ENCODE data around the gene CA5A.
"Not testable (repeated sequence)": the region's sequence is repeated elsewhere in the genome, so short reads cannot be mapped to it uniquely, and the experiment has no call there.

The CA5A gene

DNA sequence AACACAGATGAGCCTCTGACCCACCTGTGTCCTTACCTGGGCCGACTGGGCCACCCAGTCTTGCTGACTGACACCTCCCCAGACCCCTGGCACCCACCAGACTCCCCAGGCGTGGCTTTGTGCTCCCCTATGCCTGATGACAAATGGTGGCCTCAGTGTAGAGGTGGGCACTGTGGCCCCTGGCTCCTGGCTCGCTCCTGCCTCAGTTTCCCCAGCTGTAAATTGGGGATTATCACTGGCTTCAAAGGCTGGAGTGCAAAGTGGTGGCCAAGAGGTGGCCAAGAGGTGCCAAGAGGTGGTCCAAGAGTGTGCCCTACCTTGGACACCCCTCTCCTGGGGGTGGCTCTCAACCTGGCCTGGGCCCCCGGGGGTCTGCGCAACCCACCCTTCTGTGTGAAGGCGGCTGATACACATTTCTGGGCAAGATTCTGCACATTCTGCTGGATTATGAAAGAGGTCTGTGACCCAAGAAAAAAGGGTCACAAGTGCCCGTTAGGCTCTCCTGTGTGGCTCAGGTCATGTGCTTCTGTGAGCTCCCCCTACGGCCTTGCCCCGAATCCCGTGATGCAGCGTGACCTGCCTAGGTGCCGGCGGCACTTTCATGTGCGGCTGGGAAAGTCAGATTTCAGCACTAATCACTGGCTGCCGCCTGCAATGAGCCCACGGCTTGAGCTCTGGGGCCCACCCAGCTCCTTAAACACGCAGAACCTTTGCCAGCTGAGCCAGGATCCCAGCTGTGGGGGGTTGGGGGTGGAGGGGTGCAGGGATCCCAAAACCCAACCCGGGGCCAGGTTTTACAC is 74.8 kb downstream of the CA5A start:
- DNase-seq = not testable (repeated sequence)

DNA sequence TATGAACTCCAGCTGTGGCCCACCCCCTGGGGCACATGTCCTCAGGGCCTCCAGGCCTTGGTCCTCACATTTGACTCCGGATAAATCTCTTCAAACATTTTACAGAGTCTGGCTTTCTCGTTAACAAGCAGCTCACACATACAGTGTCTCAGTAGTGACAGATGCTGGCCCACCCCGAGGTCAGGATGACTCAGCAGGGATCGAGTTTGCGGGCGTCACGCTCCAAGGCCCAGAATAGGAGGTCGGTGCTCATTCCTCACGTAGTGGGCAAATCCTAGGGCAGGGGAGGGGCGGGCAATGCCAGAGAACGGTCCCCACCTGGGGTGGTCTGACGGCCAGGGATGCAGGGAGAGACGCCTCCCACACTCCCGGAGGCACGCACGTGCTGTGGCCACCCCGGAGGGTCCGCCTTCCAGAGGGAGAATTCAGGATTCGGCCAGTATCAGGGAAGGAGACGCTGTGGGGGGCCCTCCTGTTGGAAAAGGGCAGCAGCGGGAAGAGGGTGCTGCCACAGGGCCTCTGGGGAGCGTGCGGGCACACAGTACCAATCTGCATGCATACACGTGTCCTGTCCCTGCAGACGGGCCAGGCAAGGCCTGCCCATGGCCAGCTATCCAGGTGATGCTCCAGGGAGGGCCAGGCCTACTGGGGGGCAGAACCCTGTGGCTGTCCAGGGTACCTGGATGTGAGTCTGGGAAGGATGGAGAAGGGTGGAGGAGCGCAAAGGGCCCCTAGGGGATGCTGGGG is 75.6 kb downstream of the CA5A start:
- peak; percentile 3 for DNase-seq

DNA sequence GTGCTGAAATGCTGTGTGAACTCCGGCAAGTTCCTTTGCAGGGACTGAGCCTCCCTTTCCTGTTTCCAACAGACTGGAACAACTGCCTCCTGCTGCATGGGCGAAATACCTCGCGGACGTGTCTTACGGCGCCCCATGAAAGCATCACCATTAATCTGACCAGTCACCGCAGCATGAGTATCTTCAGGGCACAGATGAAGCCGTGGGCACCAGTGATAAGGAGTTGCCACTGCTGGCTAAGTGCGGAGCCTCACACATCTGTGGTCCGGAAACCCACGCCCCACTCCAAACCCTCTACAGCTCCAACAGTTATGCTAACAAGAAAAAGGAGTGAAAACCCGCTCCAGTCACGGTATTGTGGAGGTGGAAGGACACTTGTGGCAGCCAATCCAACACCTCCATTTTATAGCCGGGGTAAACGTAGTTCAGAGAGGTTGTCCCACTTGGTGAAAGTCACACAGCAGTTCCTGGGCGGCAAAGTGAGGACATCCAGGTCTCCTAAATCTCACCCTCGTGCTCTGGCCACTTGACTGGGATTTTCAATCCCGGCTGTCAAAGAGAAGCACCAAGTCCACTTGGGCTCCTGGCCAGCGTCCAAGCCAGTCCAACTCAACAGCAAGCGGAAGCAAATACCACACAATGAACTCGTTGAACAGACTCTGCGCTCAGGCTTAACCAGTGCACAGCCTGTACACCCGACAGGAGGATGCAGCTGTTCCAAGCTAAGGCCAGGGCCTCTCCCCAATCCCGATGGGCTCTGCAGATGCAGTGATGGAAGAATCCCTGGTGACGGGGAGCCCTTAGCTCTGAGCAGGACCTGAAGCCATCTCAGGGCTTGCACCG is 78.0 kb downstream of the CA5A start:
- DNase-seq = not testable (repeated sequence)

DNA sequence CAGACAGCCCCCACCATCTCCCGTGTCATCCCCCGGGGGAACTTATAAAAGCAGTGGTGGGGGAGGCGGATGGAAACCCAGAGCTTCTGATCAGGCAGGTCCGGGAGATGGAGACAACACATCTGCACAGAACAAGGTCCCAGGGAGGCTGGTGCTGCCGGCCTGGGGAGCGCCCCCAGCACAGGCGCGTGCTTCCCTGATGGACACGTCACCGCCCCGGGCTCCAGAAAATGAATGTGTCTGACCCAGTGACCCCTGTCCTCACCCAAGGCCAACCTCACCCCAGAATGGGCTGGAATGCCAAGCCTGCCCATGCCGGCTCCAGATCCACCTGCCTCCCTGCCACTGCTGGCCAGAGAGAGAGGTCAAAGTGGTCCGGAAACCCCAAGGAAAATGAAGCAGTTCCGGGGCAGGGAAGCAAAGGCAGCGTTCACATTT is 79.5 kb downstream of the CA5A start:
- DNase-seq = no peak

DNA sequence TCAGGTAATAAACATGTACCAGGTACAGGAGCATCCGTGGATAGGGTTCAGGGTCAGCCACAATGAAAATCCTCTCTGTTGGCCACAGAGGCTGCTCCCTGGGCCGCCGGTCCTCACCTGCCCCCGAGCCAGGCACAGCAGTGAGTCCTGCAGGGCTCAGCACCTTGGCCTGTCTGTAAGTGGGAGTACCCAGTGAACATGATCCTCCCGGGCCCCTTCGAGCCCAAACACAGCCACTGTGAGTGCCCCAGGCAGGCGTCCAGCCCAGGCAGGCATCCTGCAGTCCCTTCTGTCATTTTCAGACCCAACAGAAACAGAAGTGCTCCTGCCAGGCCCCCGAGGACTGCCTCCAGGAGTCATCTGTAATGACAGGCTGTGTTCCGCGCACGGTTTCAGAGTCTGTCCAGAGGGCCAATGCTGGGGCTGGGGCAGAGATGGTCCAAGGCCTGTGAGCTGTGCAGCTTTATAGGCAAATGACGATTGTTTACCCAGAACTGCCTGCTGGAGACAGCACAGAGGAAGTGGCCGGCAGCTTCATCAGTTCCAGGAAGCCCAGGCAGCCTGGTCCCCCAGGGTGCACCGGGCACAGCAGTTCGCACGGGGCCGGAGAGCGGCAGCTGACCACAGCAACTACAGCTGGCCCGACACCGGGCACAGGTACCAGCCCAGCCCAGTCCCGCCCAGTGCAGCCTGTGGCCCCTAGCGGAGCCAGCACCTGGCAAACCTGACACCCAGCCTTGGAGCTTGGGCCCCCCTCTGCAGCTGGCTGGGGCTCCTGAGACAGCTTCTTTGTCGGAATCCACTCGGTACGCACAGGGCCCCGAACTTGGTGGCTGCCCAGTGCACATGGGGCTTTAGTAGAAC is 80.2 kb downstream of the CA5A start:
- DNase-seq = no peak

DNA sequence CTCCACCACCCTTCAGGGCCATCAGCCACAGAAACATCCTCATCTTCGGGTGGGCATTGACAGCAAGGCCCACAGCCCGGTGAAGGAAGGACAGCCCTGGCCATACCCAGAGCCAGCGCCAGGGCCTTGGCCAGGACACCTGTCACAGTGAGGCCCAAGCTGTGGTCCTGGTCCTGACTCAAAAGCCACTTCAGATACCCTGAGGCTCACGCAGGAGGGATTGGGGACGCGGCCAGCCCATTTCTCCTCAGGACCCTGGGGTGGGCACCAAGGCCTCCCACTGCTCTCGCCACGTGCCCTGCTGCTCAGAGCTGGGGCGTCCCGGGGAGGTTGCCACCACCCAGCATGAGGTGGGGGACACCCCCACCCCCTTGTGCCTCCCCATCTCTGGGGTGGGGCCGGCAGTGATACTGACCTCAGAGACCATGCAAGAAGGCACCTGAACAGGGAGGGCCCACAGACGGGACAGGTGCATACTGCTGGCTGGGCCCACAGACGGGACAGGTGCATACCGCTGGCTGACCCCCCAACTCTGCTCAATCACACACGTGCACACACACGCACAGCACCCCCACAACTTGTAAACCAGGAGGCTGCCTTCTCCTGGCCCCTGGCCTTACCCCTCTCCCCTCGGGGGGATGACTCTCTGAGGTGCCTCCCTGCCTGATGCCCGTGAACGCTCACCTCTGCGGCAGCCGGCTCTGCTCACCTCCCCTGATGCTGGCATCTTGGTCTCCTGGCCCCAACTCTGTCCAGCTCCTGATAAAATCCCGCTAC is 81.2 kb downstream of the CA5A start:
- no peak for DNase-seq

DNA sequence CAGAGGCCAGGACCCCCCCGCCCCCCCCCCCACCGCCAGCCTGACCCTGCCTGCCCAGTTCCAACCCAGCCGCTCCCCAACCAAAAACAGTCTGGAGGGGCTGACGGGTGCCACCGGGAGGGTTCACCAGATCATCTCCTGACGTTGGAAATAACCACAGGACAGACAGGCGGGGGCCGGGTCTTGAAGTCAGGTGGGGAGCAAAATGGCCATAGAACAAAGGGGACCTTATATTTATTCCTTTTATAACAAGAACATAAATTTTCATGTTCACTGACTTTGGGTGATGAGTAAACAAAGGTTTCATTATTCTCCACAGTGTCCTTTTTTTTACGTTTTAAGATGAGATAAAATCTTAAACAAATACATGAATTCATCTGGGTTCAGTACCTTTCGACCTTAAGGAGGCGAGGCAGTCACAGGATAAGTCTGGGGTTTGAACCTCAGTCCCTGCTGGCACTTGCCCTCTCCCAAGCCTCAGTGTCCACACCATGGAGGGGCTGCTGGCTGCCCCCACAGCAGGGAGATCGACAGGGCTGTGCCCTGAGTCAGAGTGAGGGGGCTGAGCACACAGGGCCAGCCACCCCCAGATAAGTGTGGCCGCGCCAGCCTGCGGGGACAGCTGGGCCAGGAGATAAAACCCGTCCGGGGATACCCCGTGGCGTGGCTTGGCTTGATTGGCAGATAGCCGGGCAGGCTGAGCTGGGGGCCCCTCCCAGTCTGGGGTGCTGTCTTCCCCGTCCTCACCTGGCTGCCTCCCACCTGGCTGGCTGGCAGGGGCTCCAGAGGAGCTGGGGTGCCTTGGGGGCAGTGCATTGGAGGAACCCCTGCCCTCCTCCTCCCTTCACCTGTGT is 82.0 kb downstream of the CA5A start:
- DNase-seq = no peak

DNA sequence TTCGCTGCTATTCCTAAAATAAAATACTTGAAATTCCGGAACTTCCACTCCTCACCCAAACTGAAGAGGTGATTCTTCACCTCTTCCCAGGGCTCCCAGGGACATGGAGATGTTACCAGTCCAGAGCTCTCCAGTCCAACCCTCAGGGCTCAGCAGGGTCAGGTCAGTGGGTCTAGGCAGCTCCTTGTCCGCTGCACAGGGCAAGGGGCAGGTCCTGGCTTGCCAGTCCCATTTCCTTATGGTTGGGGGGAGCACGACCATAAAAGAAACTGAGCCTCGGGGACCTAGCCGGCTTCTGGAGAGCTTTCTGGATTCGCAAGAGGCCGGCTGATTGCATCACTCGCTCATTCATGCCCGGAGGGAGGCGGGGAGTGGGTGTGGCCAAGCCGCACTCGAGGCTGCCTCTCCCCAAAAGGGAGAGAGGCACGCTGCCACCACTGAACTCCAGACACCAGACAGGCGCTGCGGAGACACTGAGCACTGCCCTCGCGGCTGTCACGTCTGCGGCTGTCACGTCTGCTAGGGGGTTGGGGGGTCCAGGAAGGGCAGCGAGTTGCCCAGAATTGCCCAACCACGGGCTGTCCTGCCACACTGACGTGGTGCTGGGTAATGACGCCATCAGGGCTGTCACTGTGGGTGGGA is 82.8 kb downstream of the CA5A start:
- peak; percentile 76 for DNase-seq

DNA sequence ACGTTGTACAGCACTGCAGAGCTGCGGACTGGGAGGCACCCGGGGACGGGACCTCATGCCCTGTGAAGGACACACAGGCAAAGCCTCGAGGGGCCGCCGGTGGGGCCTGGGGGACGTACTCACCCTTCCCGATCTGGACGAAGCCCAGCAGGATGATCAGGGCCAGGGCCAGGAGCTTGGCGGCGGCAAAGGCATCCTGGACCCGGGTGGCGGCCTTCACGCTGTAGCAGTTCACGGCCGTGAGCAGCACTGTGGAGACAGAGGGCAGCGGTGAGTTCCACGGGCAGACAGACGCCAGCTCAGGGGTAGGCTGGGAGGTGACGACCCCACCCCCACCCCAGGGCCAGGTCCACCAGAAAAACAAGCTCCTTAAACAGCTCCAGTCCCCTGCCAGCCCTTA is 84.7 kb downstream of the CA5A start:
- no peak for DNase-seq

DNA sequence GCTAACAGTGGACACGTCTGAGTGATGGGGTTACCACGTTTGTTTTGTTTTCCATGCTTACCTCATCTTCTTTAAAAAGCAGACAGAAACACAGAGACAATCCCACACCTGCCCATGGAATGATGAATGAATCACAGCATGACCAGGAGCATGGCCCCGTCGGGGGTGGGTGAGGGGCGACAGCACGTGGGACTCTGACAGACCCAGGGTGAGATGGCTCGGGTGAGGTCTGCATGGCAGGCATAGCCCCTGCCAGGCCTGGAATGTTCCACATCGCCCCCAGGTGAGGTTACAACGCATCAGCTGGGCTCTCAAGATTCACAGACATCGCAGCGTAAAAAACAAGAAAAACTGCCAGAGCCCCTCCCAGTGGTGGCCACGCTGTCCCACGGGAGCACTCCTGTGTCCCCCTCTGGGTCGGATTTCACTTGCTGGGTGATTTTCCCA is 85.2 kb downstream of the CA5A start:
- DNase-seq = no peak

DNA sequence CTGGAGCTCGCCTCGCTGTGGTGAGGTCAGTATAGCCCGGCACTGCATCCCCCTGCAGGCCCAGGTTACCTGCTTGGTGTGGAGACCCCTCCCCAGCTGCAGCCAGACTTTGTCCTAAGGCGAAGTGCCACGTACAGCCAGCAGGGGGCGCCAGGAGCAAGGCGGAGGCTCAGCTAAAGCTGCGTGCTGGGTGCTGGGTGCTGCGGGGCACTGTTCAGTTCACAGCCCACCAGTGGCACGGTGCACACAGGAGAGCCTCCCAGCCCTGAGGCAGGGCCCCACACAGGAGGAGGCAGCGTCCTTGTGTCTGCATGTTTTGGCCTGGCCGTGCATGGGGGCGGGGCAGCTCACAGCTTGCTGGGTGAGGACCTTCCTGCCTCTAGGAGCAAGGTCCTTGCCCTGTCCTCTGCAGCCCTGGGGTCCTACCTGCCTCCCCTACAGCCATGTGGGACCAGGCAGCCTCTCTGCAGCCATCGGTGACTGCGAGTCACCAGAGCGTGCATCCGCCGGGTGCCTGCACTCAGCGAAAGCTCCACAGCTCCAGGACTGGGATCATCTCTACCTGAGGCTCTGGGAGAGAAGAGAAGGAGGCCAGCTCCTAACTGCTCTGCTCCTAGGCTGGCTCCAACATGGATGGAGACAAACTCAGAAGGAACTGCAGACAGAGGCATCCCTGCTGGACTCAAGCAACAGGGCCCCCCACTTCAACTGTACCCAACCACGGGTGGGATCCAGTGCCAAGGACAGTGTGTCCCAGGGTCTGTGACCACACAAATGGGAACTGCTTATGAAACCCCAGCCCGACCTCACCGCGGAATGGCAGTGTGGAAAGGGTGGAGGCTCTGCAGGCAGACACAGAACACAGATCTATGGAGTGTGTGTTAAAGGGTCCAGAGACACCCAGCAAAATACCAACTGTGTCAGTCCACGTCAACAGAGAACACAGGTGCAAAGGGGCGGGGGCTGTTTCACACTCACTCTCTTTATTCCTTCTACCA is 86.0 kb downstream of the CA5A start:
- peak; percentile 58 for DNase-seq

DNA sequence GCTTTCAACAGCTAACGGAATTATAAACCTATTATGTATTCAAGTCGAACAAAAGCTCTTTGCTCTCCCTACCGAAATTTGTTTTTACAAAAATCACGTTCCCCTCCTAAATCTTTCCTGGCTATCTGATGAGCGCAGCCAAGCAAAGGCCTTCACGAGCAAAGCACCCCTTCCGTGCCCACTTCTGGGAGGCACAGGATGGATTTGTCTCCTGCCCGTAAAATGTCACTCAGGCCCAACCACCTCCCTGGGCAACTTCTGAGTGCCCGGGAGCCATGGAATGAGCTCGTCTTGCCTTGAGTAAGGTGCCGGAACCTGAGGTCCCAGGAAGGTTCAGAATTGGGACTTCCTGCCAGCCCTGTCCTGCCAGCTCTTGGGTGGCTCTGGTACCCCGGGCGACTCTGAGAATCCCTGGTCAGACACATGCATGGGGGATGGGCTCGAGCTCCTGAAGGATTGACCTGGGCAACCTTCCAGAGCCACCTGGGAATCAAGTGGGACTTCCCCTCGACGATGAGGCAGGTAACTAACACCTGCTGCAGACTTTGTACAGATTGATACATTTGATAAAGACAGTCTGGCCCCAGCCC is 86.8 kb downstream of the CA5A start:
- DNase-seq = no peak

DNA sequence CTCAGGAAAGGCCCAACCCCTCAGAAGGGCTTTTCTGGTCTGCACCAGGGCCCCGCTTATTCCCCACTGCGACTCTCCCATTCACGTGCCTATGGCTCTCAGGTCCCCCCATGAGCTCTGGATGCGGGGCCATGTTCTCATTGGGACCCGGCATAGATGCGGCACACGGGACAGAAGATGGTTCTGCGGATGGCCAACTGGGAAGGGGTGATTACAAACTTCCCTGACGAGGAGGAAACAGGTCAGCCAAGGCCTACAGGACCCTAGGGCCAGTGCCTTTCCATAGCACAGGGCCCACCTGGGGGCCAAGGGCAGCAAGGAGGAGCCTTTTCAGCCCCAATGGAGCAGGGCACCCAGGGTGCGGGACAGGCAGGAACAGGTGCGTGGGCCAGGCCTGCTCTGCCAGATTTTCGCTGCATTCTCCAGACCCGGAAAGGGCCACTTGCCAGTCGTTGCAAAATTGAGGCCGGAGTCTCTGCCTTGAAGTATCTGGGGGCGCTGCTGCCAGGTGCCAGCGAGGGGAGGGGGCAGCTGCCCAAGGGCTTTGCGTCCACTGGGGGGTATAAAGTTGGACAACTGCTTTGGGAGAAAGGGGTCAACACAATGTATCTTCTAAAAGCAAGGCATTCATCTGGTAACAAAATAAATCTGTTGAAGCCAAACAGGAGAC is 87.5 kb downstream of the CA5A start:
- no peak for DNase-seq

DNA sequence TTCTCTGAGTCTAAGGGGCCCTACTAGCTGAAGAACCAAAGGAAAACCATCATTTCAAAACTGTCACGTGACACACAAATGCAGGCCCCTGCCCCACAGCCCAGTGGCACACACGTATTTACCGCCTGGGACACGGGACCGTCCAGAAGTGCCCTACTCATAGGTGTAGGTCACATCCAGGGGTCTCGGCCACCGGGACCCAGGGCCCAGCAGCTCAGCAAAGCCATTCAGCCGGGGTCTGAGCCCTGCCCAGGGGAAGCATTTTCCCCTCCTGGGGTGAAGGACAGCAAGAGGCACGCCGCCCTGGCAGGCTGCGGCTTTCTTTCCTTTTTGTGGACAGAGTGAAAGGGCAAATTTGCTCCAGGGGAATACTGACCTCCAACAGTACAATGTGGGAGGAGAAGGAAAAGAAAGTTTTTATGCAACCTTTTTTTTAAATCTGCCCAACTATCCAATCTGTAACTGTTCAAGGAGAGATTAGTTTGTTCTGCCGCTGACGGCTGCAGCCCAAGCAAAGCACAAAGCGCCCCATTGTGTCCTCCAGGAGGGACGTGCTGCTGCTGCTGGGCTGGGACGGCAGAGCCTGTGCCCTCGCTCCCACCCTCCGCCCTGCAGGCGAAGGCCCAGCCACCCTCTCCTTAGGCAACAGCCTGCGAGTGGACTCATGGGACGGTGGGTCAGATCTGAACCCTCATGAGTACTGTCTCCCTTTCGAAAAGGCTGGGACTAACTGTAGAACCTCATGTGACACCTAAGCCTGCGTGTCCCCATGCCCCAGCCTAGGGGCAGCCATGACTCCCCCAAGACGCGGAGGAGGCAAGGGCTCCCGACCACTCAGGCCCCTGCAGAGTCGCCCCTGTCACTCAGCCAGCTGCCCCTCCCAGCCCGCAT is 88.3 kb downstream of the CA5A start:
- DNase-seq = no peak

DNA sequence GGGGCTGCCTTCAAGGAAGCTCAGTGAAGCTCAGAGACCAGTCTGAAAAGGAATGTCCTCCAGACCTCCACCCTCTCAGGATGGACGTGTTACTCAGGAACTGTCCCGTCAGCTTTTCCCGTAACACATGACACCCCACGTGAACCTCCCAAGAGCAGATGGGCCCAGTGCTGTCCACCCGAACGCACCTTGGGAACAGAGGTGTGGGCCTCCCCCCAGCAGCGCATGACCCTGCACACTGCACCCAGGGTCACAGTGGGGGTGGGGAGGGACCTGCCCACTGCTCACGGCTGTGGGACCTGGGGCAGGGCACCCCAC is 88.9 kb downstream of the CA5A start:
- no peak for DNase-seq

DNA sequence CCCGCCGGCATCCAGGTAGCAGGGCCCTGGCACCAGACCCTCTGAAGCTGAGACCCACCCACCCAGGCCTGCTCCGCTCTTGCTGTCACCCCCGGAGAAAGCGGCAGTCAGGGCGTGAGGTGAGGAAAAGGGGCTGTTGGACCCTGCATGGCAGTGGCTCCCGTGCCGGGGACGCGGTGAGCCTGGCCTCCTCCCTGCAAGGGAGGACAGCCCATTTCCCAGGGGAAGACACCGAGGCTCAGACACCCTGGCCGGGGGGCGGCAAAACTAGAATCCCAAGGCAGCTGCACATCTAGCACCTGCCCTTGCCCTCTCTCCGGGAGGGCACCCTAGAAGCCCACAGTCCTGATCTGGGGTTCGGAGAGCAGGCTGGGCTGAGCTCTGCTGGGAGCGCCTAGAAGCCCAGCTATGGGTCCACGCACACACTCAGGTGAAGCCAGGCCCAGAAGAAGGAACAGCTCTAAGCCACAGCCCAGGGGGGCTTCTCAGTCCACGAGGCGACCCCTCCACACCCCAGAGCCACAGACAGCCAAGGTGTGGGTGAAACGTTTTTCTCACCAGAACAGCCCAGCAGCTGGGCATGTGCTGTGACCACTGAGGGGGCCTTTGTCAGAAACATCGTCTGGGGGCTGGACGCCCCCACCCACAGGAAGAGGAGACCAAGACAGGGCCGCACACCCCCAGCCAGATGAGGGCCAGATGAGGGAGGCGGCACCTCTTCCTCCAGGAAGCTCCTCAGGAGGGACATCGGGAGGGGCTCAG is 89.4 kb downstream of the CA5A start:
- no peak for DNase-seq
